Liver (tissue), 3 donors: ENCODE results near the gene PTPRN2.

ENCODE experiments used
- FOXA1 ChIP-seq: IDR thresholded peaks from 2 replicates; pipeline ENCODE4 v1.6.1; 2016; ENCODE audit warnings: antibody characterized with exemption
- GABPA ChIP-seq, 2 donors: IDR thresholded peaks in 1 of 2; conservative IDR thresholded peaks in 1 of 2; 2 replicates each; pipeline ENCODE4 v1.6.1; 2016; ENCODE audit warnings: antibody characterized with exemption in 2 of 2, mild to moderate bottlenecking in 1 of 2, moderate library complexity in 1 of 2
- RAD21 ChIP-seq, 2 donors: IDR thresholded peaks; 2 replicates each; pipeline ENCODE4 v1.6.1; 2016; ENCODE audit warnings: antibody characterized with exemption in 2 of 2, mild to moderate bottlenecking in 2 of 2
- TAF1 ChIP-seq: conservative IDR thresholded peaks from 2 replicates; pipeline ENCODE4 v1.6.1; 2016; ENCODE audit warnings: antibody characterized with exemption, mild to moderate bottlenecking
- YY1 ChIP-seq: IDR thresholded peaks from 2 replicates; pipeline ENCODE4 v1.6.1; 2016; ENCODE audit warnings: antibody characterized with exemption, mild to moderate bottlenecking
- TF ChIP-seq, protein P1 (sequence below): IDR thresholded peaks from 2 replicates; pipeline ENCODE4 v1.6.1; 2016; ENCODE audit warnings: antibody characterized with exemption
- TF ChIP-seq, protein P2 (sequence below): fragments of 150-350 bp; IDR thresholded peaks from 2 replicates; pipeline ENCODE4 v1.5.1; 2017; ENCODE audit warnings: improper control_type of control experiment, low read depth, low read length; ENCODE audit not compliant: missing input control
- TF ChIP-seq, protein P3 (sequence below): IDR thresholded peaks from 2 replicates; pipeline ENCODE4 v1.6.1; 2016; ENCODE audit warnings: antibody characterized with exemption
- TF ChIP-seq, protein P4 (sequence below): IDR thresholded peaks from 2 replicates; pipeline ENCODE4 v1.6.1; 2016; ENCODE audit warnings: antibody characterized with exemption, mild to moderate bottlenecking
- TF ChIP-seq, protein P5 (sequence below): IDR thresholded peaks from 2 replicates; pipeline ENCODE4 v1.6.1; 2016; ENCODE audit warnings: antibody characterized with exemption
- donor health status: healthy.
- donor health status: healthy.

GRCh38 chr7:157549612-157550299 lies 1037.9 kb downstream of the PTPRN2 start:
- TF ChIP-seq, protein P1, sequence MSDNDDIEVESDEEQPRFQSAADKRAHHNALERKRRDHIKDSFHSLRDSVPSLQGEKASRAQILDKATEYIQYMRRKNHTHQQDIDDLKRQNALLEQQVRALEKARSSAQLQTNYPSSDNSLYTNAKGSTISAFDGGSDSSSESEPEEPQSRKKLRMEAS: no peak
- TF ChIP-seq, protein P2, sequence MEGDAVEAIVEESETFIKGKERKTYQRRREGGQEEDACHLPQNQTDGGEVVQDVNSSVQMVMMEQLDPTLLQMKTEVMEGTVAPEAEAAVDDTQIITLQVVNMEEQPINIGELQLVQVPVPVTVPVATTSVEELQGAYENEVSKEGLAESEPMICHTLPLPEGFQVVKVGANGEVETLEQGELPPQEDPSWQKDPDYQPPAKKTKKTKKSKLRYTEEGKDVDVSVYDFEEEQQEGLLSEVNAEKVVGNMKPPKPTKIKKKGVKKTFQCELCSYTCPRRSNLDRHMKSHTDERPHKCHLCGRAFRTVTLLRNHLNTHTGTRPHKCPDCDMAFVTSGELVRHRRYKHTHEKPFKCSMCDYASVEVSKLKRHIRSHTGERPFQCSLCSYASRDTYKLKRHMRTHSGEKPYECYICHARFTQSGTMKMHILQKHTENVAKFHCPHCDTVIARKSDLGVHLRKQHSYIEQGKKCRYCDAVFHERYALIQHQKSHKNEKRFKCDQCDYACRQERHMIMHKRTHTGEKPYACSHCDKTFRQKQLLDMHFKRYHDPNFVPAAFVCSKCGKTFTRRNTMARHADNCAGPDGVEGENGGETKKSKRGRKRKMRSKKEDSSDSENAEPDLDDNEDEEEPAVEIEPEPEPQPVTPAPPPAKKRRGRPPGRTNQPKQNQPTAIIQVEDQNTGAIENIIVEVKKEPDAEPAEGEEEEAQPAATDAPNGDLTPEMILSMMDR: no peak
- TF ChIP-seq RAD21 (IDR thresholded peaks at IDR 0.05) (no peak), YY1 (no peak), TAF1 (no peak), GABPA (IDR thresholded peaks at IDR 0.05 in 1 of 2, conservative IDR thresholded peaks at IDR 0.05 in 1 of 2) (no peak), FOXA1 (no peak)
- TF ChIP-seq, protein P3, sequence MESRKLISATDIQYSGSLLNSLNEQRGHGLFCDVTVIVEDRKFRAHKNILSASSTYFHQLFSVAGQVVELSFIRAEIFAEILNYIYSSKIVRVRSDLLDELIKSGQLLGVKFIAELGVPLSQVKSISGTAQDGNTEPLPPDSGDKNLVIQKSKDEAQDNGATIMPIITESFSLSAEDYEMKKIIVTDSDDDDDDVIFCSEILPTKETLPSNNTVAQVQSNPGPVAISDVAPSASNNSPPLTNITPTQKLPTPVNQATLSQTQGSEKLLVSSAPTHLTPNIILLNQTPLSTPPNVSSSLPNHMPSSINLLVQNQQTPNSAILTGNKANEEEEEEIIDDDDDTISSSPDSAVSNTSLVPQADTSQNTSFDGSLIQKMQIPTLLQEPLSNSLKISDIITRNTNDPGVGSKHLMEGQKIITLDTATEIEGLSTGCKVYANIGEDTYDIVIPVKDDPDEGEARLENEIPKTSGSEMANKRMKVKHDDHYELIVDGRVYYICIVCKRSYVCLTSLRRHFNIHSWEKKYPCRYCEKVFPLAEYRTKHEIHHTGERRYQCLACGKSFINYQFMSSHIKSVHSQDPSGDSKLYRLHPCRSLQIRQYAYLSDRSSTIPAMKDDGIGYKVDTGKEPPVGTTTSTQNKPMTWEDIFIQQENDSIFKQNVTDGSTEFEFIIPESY: no peak
- TF ChIP-seq, protein P4, sequence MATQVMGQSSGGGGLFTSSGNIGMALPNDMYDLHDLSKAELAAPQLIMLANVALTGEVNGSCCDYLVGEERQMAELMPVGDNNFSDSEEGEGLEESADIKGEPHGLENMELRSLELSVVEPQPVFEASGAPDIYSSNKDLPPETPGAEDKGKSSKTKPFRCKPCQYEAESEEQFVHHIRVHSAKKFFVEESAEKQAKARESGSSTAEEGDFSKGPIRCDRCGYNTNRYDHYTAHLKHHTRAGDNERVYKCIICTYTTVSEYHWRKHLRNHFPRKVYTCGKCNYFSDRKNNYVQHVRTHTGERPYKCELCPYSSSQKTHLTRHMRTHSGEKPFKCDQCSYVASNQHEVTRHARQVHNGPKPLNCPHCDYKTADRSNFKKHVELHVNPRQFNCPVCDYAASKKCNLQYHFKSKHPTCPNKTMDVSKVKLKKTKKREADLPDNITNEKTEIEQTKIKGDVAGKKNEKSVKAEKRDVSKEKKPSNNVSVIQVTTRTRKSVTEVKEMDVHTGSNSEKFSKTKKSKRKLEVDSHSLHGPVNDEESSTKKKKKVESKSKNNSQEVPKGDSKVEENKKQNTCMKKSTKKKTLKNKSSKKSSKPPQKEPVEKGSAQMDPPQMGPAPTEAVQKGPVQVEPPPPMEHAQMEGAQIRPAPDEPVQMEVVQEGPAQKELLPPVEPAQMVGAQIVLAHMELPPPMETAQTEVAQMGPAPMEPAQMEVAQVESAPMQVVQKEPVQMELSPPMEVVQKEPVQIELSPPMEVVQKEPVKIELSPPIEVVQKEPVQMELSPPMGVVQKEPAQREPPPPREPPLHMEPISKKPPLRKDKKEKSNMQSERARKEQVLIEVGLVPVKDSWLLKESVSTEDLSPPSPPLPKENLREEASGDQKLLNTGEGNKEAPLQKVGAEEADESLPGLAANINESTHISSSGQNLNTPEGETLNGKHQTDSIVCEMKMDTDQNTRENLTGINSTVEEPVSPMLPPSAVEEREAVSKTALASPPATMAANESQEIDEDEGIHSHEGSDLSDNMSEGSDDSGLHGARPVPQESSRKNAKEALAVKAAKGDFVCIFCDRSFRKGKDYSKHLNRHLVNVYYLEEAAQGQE: no peak
- TF ChIP-seq, protein P5, sequence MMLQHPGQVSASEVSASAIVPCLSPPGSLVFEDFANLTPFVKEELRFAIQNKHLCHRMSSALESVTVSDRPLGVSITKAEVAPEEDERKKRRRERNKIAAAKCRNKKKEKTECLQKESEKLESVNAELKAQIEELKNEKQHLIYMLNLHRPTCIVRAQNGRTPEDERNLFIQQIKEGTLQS: no peak
